CD4-positive, alpha-beta T cell (primary cell): ENCODE measurements around the gene FBL. TPM values are rescaled to one million over a fixed set of nuclear protein-coding genes. Genes with fewer than 3 reads are reported as not detected.
A peak's percentile ranks its signal among the peaks of the same experiment; 100 is the strongest.

ENCODE experiments used
- ATAC-seq: fragments of 200-7000 bp; cut with Tn5 transposase; one replicate; pipeline ENCODE4 v1.10.0; 2022; ENCODE audit warnings: mild to moderate bottlenecking; ENCODE audit not compliant: poor library complexity
- CTCF ChIA-PET: fragments of 350-600 bp; sonication (Branson Sonifier 250); formaldehyde crosslinking; loops from one replicate; lab custom pipeline; 2021; ENCODE audit warnings: antibody characterized with exemption, inconsistent platforms; lab: Charles Lee
- POLR2A ChIA-PET: fragments of 350-600 bp; sonication (Branson Sonifier 250); formaldehyde crosslinking; loops from one replicate; lab custom pipeline; 2021; ENCODE audit warnings: antibody characterized with exemption, inconsistent platforms; lab: Charles Lee
- DNase-seq, 14 experiments: peaks; one replicate each; pipeline ENCODE4 v3.0.0-alpha.2; 2013 to 2020; ENCODE audit warnings: mixed read lengths in 2 of 14
- H3K27ac ChIP-seq, 2 donors: one replicate each; pipeline versions ENCODE4 v1.5.1 to v1.7.0; 2013; ENCODE audit warnings: low read length in 2 of 2, low read depth in 1 of 2, mild to moderate bottlenecking in 1 of 2
- H3K27me3 ChIP-seq, 2 experiments: 1 replicate in 1 of 2; 2 replicates in 1 of 2; pipeline versions ENCODE4 v1.6.1 to v1.7.0; 2013; ENCODE audit warnings: low read length in 2 of 2, control low read depth in 1 of 2, mild to moderate bottlenecking in 1 of 2, moderate library complexity in 1 of 2; ENCODE audit not compliant: insufficient read depth in 2 of 2, control insufficient read depth in 1 of 2
- H3K36me3 ChIP-seq: one replicate; pipeline ENCODE4 v1.6.1; 2013; ENCODE audit warnings: low read length, control low read depth; ENCODE audit not compliant: insufficient read depth
- H3K4me1 ChIP-seq: one replicate; pipeline ENCODE4 v1.6.1; 2013; ENCODE audit warnings: low read length, control low read depth; ENCODE audit not compliant: insufficient read depth
- H3K4me3 ChIP-seq: one replicate; pipeline ENCODE4 v1.5.1; 2013; ENCODE audit warnings: mild to moderate bottlenecking, low read length, moderate library complexity
- H3K9me3 ChIP-seq, 2 experiments: 1 replicate in 1 of 2; 2 replicates in 1 of 2; pipeline versions ENCODE4 v1.6.1 to v1.7.0; 2013; ENCODE audit warnings: low read length in 2 of 2, mild to moderate bottlenecking in 2 of 2, control low read depth in 1 of 2, moderate library complexity in 1 of 2; ENCODE audit not compliant: control insufficient read depth in 1 of 2, insufficient read depth in 1 of 2
- H3K27ac Mint-ChIP-seq: one replicate; pipeline ENCODE4 v1.8.0; 2020; ENCODE audit warnings: mixed read lengths
- H3K27me3 Mint-ChIP-seq: one replicate; pipeline ENCODE4 v1.8.0; 2021; ENCODE audit warnings: mixed read lengths
- H3K36me3 Mint-ChIP-seq: one replicate; pipeline ENCODE4 v1.8.0; 2021; ENCODE audit warnings: low read depth, mixed read lengths
- H3K4me1 Mint-ChIP-seq: one replicate; pipeline ENCODE4 v1.8.0; 2021; ENCODE audit warnings: low read depth, mixed read lengths
- H3K4me3 Mint-ChIP-seq: one replicate; pipeline ENCODE4 v1.8.0; 2020; ENCODE audit warnings: mild to moderate bottlenecking, mixed read lengths
- H3K9me3 Mint-ChIP-seq: one replicate; pipeline ENCODE4 v1.8.0; 2020; ENCODE audit warnings: mixed read lengths
- CTCF ChIP-seq: fragments of 200-600 bp; IDR thresholded peaks from one replicate; pipeline ENCODE4 v1.8.0; 2022; ENCODE audit warnings: antibody characterized with exemption, mild to moderate bottlenecking
- intact Hi-C, 2 experiments: fragments of 100-400 bp; cut with DNase I in 1 of 2; cut with micrococcal nuclease in 1 of 2; formaldehyde crosslinking; loops; one replicate each; pipeline versions ENCODE4 v1.15.1 to v1.9.0; 2023 to 2025; cut with DNase I, micrococcal nuclease
- total RNA-seq, 174 experiments: library from RNA in 2 of 174; stranded (reverse) in 2 of 174; gene quantifications; one replicate each; pipeline ENCODE4 v1.2.3 and lab custom pipeline; 2021 to 2026

The FBL gene
- total RNA-seq, 2 experiments from 2014 or later = 267 to 287 TPM

GRCh38 chr19:39824143-39825092 is 21.8 kb downstream of the FBL start:
- Mint-ChIP-seq H3K4me1 (no peaks in the 10 kb centered on the region), H3K27ac (no peak overlapping the region), H3K4me3 (no peak overlapping the region), H3K9me3 (no peaks in the 10 kb centered on the region), H3K27me3 (no peaks in the 10 kb centered on the region), H3K36me3 (peaks cover 26% of the 10 kb centered on the region)
- no peaks in the 10 kb centered on the region for H3K9me3 ChIP-seq
- ChIA-PET POLR2A (interaction anchor here (0.6 to 2.4 kb wide), 3 partner anchors 9 to 179 kb away, joined by 4 to 14 read pairs (median 4); partner anchors contain the start of genes DYRK1B and PSMC4), CTCF (interaction anchor here (0.6 kb wide), 1 partner anchor 54 kb away, joined by 3 read pairs; no protein-coding TSS in a partner anchor)
- ATAC-seq (peak; percentile 99), DNase-seq (peak; percentile 75 to 94 (median 82))
- H3K27me3 ChIP-seq = no peaks in the 10 kb centered on the region
- H3K4me1 ChIP-seq = peaks cover 40% of the 10 kb centered on the region
- H3K27ac ChIP-seq = peak overlapping the region; percentile 29 to 55
- peak overlapping the region; percentile 94 for H3K4me3 ChIP-seq
- H3K36me3 ChIP-seq = peaks cover 31% of the 10 kb centered on the region
- TF ChIP-seq CTCF = no peak
- intact Hi-C loops = loop anchor here (1.0 to 10.0 kb wide), 4 partner anchors 9 to 620 kb away; partner anchors contain the start of genes MAP3K10 (in 1 of the 2), SERTAD3 (in 1 of the 2) and ZNF546 (in 1 of the 2)

- Mint-ChIP-seq H3K4me3 (no peak overlapping the region), H3K9me3 (no peaks in the 10 kb centered on the region), H3K27ac (no peak overlapping the region), H3K36me3 (peaks cover 19% of the 10 kb centered on the region), H3K27me3 (no peaks in the 10 kb centered on the region), H3K4me1 (peaks cover 5% of the 10 kb centered on the region)
- Histone ChIP-seq H3K36me3 (peaks cover 29% of the 10 kb centered on the region), H3K27me3 (no peaks in the 10 kb centered on the region), H3K27ac (peak overlapping the region in 1 of 2 donors; percentile 55), H3K9me3 (no peaks in the 10 kb centered on the region), H3K4me1 (peaks cover 41% of the 10 kb centered on the region), H3K4me3 (peak overlapping the region; percentile 94)
- ChIA-PET CTCF (no interaction called here), POLR2A (interaction anchor here (1.7 to 2.4 kb wide), 2 partner anchors 10 to 147 kb away, joined by 4 to 14 read pairs; partner anchors contain the start of genes DYRK1B and PSMC4)
- DNase-seq (peak in 1 of 14 experiments; percentile 25), ATAC-seq (no peak)
- intact Hi-C loops = loop anchor here (1.0 to 10.0 kb wide), 4 partner anchors 10 to 621 kb away; partner anchors contain the start of genes MAP3K10 (in 1 of the 2), SERTAD3 (in 1 of the 2) and ZNF546 (in 1 of the 2)
- TF ChIP-seq CTCF = no peak
These were observed 22.5 kb downstream of the FBL start for GRCh38 chr19:39823686-39824085.

- Histone ChIP-seq H3K36me3 (peaks cover 17% of the 10 kb centered on the region), H3K9me3 (no peaks in the 10 kb centered on the region), H3K27me3 (no peaks in the 10 kb centered on the region), H3K4me1 (peaks cover 29% of the 10 kb centered on the region), H3K4me3 (no peak overlapping the region), H3K27ac (no peak overlapping the region)
- ATAC-seq = no peak
- no peak overlapping the region for H3K27ac Mint-ChIP-seq
- no peak overlapping the region for H3K4me3 Mint-ChIP-seq
- H3K9me3 Mint-ChIP-seq = no peaks in the 10 kb centered on the region
- H3K27me3 Mint-ChIP-seq = no peaks in the 10 kb centered on the region
- POLR2A ChIA-PET = no interaction called here
- peaks cover 5% of the 10 kb centered on the region for H3K4me1 Mint-ChIP-seq
- H3K36me3 Mint-ChIP-seq = peaks cover 19% of the 10 kb centered on the region
- no peak for TF ChIP-seq CTCF
- intact Hi-C loops = loop anchor here in 1 of 2 experiments (5.0 to 10.0 kb wide), 3 partner anchors 177 to 624 kb away; partner anchors contain the start of genes MAP3K10, SERTAD3 and ZNF546
- DNase-seq = no peak
- CTCF ChIA-PET = interaction anchor here (2.0 kb wide), 1 partner anchor 22 kb away, joined by 7 read pairs; no protein-coding TSS in a partner anchor
These were observed 25.5 kb downstream of the FBL start for GRCh38 chr19:39820696-39821095.
